GM12878 (cell line): Measurements from ENCODE around the gene TRIM72. TPM values are rescaled to one million over a fixed set of nuclear protein-coding genes. Genes with fewer than 3 reads are reported as not detected.

Experiments used
- ATAC-seq: fragments of 200-7000 bp; cut with Tn5 transposase; 3 replicates; pipeline ENCODE4 v1.9.1; 2020; ENCODE audit warnings: mild to moderate bottlenecking, moderate library complexity
- BruUV-seq: library from RNA; stranded (reverse); fragments of 400-500 nt; replicated peaks from 2 replicates; lab custom pipeline; 2021; lab: Mats Ljungman, UMichigan
- CTCF ChIA-PET: fragments of 300-600 bp; sonication (Branson Sonifier 250); formaldehyde crosslinking; extraction: SDS; loops from one replicate; lab custom pipeline; 2021; ENCODE audit warnings: inconsistent platforms; lab: Yijun Ruan, JAX
- POLR2A ChIA-PET: fragments of 350-600 bp; formaldehyde crosslinking; extraction: SDS; loops from one replicate; lab custom pipeline; 2021; ENCODE audit warnings: inconsistent platforms; lab: Charles Lee
- RAD21 ChIA-PET: fragments of 300-600 bp; sonication (Branson Sonifier 250); formaldehyde crosslinking; loops from one replicate; lab custom pipeline; 2023; ENCODE audit warnings: antibody characterized with exemption; ENCODE audit not compliant: unreplicated experiment; lab: Charles Lee
- SMC1A ChIA-PET: fragments of 300-600 bp; sonication (Branson Sonifier 250); formaldehyde crosslinking; loops from one replicate; lab custom pipeline; 2023; ENCODE audit not compliant: unreplicated experiment, uncharacterized antibody; lab: Charles Lee
- DNase-seq: peaks from one replicate; pipeline ENCODE4 v3.0.0-alpha.2; 2011; ENCODE audit warnings: low read depth, low spot score
- FAIRE-seq: peaks from 3 replicates; lab custom pipeline; 2011; peaks lifted over from hg19 to GRCh38; lab: Jason Lieb, UNC
- H2AFZ ChIP-seq: 2 replicates; pipeline ENCODE4 v1.6.0; 2011; ENCODE audit warnings: low read depth, low read length, control low read depth; ENCODE audit not compliant: control insufficient read depth
- H3K27ac ChIP-seq: 2 replicates; pipeline ENCODE4 v1.5.1; 2011; ENCODE audit warnings: control low read depth; ENCODE audit not compliant: control insufficient read depth, insufficient read depth
- H3K27me3 ChIP-seq, 2 experiments: replicated peaks in 1 of 2; 2 replicates each; pipeline versions ENCODE4 v1.6.0 to v1.6.1; 2011; ENCODE audit warnings: low read length in 1 of 2; ENCODE audit not compliant: control insufficient read depth in 2 of 2, insufficient read depth in 2 of 2
- H3K36me3 ChIP-seq, 2 experiments: 2 replicates each; pipeline ENCODE4 v1.5.1; 2011; ENCODE audit warnings: low read length in 1 of 2; ENCODE audit not compliant: control insufficient read depth in 2 of 2, insufficient read depth in 2 of 2
- H3K4me1 ChIP-seq: 2 replicates; pipeline ENCODE4 v1.6.1; 2011; ENCODE audit warnings: mild to moderate bottlenecking, low read length, moderate library complexity, mixed read lengths; ENCODE audit not compliant: control insufficient read depth, insufficient read depth
- H3K4me2 ChIP-seq: 2 replicates; pipeline ENCODE4 v1.6.0; 2011; ENCODE audit warnings: control low read depth; ENCODE audit not compliant: control insufficient read depth, insufficient read depth
- H3K4me3 ChIP-seq: fragments of 200-600 bp; sonication (generic); 2 replicates; pipeline ENCODE4 v1.5.1; 2016
- H3K79me2 ChIP-seq: 2 replicates; pipeline ENCODE4 v1.6.0; 2011; ENCODE audit warnings: low read length; ENCODE audit not compliant: control insufficient read depth, insufficient read depth
- H3K9ac ChIP-seq: 2 replicates; pipeline ENCODE4 v1.8.0; 2011; ENCODE audit warnings: low read length, control low read depth, mixed read lengths; ENCODE audit not compliant: control insufficient read depth, insufficient read depth
- H3K9me3 ChIP-seq: replicated peaks from 3 replicates; pipeline ENCODE4 v1.5.1; 2011; ENCODE audit warnings: mild to moderate bottlenecking, low read length; ENCODE audit not compliant: control insufficient read depth, insufficient read depth
- H4K20me1 ChIP-seq: 2 replicates; pipeline ENCODE4 v1.6.0; 2011; ENCODE audit not compliant: control insufficient read depth, insufficient read depth
- BACH1 ChIP-seq: fragments of 450-650 bp; IDR thresholded peaks from 2 replicates; pipeline ENCODE4 v1.6.1; 2017; ENCODE audit warnings: mild to moderate bottlenecking, borderline replicate concordance
- MTA2 ChIP-seq: fragments of 450-650 bp; IDR thresholded peaks from 2 replicates; pipeline ENCODE4 v1.6.1; 2016; ENCODE audit warnings: low read depth, mild to moderate bottlenecking, moderate library complexity
- MXI1 ChIP-seq: fragments of 150-350 bp; IDR thresholded peaks from 2 replicates; pipeline ENCODE4 v1.6.1; 2011; ENCODE audit warnings: low read depth, mild to moderate bottlenecking, inconsistent platforms, low read length, improper control_type of control experiment
- NRF1 ChIP-seq: conservative IDR thresholded peaks from 2 replicates; pipeline ENCODE4 v1.6.1; 2011; ENCODE audit warnings: mild to moderate bottlenecking, low read depth, low read length, improper control_type of control experiment
- POLR2A ChIP-seq: IDR thresholded peaks from 2 replicates; pipeline ENCODE4 v1.6.1; 2011; ENCODE audit warnings: low read depth, mild to moderate bottlenecking, low read length
- POLR2AphosphoS5 ChIP-seq: IDR thresholded peaks from 2 replicates; pipeline ENCODE4 v1.6.1; 2011; ENCODE audit warnings: mild to moderate bottlenecking, low read length, inconsistent platforms
- SMAD1 ChIP-seq: fragments of 450-650 bp; IDR thresholded peaks from 2 replicates; pipeline ENCODE4 v1.6.1; 2018; ENCODE audit warnings: mild to moderate bottlenecking, low read depth; ENCODE audit not compliant: partially characterized antibody
- SMAD5 ChIP-seq: IDR thresholded peaks from 2 replicates; pipeline ENCODE4 v1.6.1; 2016; ENCODE audit warnings: antibody characterized with exemption, low read depth
- ZNF24 ChIP-seq: fragments of 450-650 bp; IDR thresholded peaks from 2 replicates; pipeline ENCODE4 v1.6.1; 2017; ENCODE audit warnings: antibody characterized with exemption, mild to moderate bottlenecking
- ZNF622 ChIP-seq: fragments of 450-650 bp; IDR thresholded peaks from 2 replicates; pipeline ENCODE4 v1.6.1; 2017; ENCODE audit warnings: mild to moderate bottlenecking, inconsistent platforms
- WGBS: methylation state at CpG from one replicate; pipeline ENCODE4 v1.1.6; 2016; ENCODE audit warnings: low lambda C conversion rate; ENCODE audit not compliant: insufficient replicate concordance, insufficient coverage; ENCODE audit errors: missing lambda C conversion rate; 5-methylcytosine and 5-hydroxymethylcytosine counted together
- in situ Hi-C: fragments of 300-500 bp; cut with MboI; formaldehyde crosslinking; loops from 9 replicates; pipeline ENCODE4 v1.14.3; 2018; ENCODE audit warnings: mixed read lengths
- intact Hi-C: fragments of 100-400 bp; cut with micrococcal nuclease; formaldehyde crosslinking; loops from one replicate; pipeline ENCODE4 v1.14.2; 2022; ENCODE audit not compliant: unreplicated experiment
- polyA plus RNA-seq, 11 experiments: library from polyadenylated mRNA; depleted of rRNA in 4 of 11; unstranded in 6 of 11; stranded (reverse) in 5 of 11; fragments of >200 nt; fragmentation: Nextera tagmentation in 4 of 11; fragmentation: Illumina TruSeq in 1 of 11; extraction: Ambion mirVana in 4 of 11; extraction: Trizol in 1 of 11; gene quantifications; 1 replicate in 1 of 11; 2 replicates in 10 of 11; pipeline versions ENCODE4 v1.2.1 to v1.2.3, GENCODE V29; 2011 to 2016; ENCODE audit warnings: inconsistent platforms in 2 of 11, missing spikeins in 2 of 11, low read depth in 1 of 11
- total RNA-seq, 4 experiments: library from RNA; depleted of rRNA in 3 of 4; stranded (reverse); fragments of >200 nt in 3 of 4; fragmentation: Illumina TruSeq in 1 of 4; extraction: Trizol in 1 of 4; gene quantifications; 2 replicates each; pipeline versions ENCODE4 v1.2.1 to v1.2.3, GENCODE V29; 2013 to 2021
- TF ChIP-seq, protein P1 (sequence below): fragments of 450-650 bp; IDR thresholded peaks from 2 replicates; pipeline ENCODE4 v1.6.1; 2017; ENCODE audit warnings: antibody characterized with exemption, mild to moderate bottlenecking, moderate library complexity
- TF ChIP-seq, protein P2 (sequence below): IDR thresholded peaks from 2 replicates; pipeline ENCODE4 v1.6.1; 2012; ENCODE audit warnings: low read depth, low read length, improper control_type of control experiment

Gene TRIM72
- total and polyA plus RNA-seq, 10 of the 15 experiments (the other 5 are each of a cell fraction or from before 2014, with no cell fraction given), result 0.03 to 1.2 (median 0.23) TPM; not detected in 1

DNA sequence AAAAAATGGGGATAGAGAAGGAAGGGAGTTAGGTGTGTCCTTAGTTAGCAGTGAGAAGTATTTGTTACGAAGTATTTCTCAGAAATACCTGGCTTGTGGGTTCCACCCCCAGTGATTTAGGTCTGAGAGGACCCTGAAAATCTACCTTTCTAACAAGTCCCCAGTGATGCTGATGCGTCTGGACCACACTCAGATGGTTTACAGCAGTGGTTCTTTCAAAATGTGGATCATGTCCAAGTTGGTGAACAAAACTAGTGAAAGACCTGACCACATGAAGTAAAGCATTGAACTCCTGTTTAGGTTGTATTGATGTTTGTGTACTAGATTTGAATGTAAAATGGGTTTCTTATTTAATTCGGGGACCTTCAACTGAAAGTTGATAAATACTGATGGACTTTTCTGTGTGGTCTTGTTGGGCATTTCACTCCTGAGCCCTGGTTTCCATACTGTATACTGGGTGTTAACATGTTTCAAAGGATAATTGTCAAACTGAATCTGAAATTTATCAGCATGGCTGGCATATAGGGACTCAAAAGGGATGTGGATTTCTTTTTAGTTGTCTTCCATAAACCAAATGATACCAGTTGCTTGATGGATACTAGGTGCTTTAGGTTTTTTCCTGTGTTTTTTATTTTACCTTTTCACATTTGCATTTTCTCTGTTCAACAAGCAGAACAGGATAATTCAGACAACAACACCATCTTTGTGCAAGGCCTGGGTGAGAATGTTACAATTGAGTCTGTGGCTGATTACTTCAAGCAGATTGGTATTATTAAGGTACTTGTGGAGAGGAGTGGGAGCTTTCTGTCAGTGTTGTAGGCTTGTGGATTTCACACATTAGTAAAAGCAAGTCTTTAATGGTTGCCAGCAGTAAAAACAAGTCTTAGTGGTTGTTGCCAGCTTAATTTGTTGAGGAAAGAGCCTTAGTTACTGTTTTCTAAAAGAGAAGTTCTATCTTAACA lies 25.2 kb upstream of the TRIM72 start:
- peaks cover 50% of the 10 kb centered on the region for H3K79me2 ChIP-seq
- FAIRE-seq (peak; percentile 27), DNase-seq (no peak)
- H3K36me3 ChIP-seq, result peaks cover 42 to 78% of the 10 kb centered on the region in 2 experiments
- in situ Hi-C loops, result no loop called here
- no peak overlapping the region for H3K4me3 ChIP-seq
- RAD21 ChIA-PET, result interaction anchor here (0.9 to 1.6 kb wide), 2 partner anchors 11 to 13 kb away, joined by 3 to 5 read pairs; partner anchors contain the start of gene PYCARD
- TF ChIP-seq, protein P1, sequence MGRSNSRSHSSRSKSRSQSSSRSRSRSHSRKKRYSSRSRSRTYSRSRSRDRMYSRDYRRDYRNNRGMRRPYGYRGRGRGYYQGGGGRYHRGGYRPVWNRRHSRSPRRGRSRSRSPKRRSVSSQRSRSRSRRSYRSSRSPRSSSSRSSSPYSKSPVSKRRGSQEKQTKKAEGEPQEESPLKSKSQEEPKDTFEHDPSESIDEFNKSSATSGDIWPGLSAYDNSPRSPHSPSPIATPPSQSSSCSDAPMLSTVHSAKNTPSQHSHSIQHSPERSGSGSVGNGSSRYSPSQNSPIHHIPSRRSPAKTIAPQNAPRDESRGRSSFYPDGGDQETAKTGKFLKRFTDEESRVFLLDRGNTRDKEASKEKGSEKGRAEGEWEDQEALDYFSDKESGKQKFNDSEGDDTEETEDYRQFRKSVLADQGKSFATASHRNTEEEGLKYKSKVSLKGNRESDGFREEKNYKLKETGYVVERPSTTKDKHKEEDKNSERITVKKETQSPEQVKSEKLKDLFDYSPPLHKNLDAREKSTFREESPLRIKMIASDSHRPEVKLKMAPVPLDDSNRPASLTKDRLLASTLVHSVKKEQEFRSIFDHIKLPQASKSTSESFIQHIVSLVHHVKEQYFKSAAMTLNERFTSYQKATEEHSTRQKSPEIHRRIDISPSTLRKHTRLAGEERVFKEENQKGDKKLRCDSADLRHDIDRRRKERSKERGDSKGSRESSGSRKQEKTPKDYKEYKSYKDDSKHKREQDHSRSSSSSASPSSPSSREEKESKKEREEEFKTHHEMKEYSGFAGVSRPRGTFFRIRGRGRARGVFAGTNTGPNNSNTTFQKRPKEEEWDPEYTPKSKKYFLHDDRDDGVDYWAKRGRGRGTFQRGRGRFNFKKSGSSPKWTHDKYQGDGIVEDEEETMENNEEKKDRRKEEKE, result no peak
- TF ChIP-seq ZNF24 (no peak), ZNF622 (no peak), SMAD1 (no peak), NRF1 (no peak), BACH1 (no peak), POLR2AphosphoS5 (peak; percentile 65; the same call in 1 of the 2 replicates), MXI1 (no peak), POLR2A (peak; percentile 38; the same call in 1 of the 2 replicates), SMAD5 (peak; percentile 19; the same call in 1 of the 2 replicates), MTA2 (no peak)
- TF ChIP-seq, protein P2, sequence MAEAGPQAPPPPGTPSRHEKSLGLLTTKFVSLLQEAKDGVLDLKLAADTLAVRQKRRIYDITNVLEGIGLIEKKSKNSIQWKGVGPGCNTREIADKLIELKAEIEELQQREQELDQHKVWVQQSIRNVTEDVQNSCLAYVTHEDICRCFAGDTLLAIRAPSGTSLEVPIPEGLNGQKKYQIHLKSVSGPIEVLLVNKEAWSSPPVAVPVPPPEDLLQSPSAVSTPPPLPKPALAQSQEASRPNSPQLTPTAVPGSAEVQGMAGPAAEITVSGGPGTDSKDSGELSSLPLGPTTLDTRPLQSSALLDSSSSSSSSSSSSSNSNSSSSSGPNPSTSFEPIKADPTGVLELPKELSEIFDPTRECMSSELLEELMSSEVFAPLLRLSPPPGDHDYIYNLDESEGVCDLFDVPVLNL, result no peak
- TF ChIP-seq, all 136 proteins: peak for 3
- intact Hi-C loops, result loop anchor here (10.0 kb wide), 1 partner anchor 686 kb away; the partner anchor contains the start of gene ZNF267
- 95% methylated on average over 3 of the region's 3 CpGs for WGBS
- POLR2A ChIA-PET, result interaction anchor here (1.1 kb wide), 1 partner anchor 8 kb away, joined by 3 read pairs; the partner anchor contains the start of gene FUS
- Histone ChIP-seq H3K4me1 (peaks cover 4% of the 10 kb centered on the region), H3K9me3 (no peaks in the 10 kb centered on the region), H2AFZ (no peak overlapping the region), H3K4me2 (no peak overlapping the region; the same call in none of the 2 replicates), H3K27ac (no peak overlapping the region), H4K20me1 (peaks cover 5% of the 10 kb centered on the region), H3K27me3 (no peaks in the 10 kb centered on the region), H3K9ac (no peak overlapping the region)
- CTCF ChIA-PET, result interaction anchor here (1.2 kb wide), 2 partner anchors 27 to 196 kb away, joined by 3 read pairs; no protein-coding TSS in a partner anchor
- ATAC-seq, result no peak
- SMC1A ChIA-PET, result interaction anchor here (0.5 to 1.3 kb wide), 3 partner anchors 10 to 257 kb away, joined by 3 to 4 read pairs (median 3); no protein-coding TSS in a partner anchor
- no TSS peak for BruUV-seq
